Measurements from ENCODE around the gene OR8D2. TPM values are rescaled to one million over a fixed set of nuclear protein-coding genes. Genes with fewer than 3 reads are reported as not detected.
A peak's percentile ranks its signal among the peaks of the same experiment; 100 is the strongest.

The OR8D2 gene
- total RNA-seq, 4 donors from 2014 or later = not detected

DNA sequence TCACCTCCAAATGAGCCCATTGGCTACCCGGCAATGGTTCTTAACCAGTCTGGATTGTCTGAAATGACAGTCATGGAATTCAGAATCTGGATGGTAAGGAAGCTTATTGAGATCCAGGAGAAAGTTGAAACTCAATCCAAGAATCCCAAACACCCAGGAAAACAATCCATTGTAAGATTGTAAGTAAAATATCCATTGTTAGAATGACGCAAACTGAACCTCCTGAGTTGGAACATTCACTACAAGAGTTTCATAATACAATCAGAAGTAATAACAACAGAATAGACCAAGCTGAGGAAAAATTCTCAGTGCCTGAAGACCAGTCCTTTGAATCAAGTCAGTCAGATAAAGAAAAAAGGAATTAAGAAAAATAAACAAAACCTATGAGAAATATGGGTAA, 41.7 kb downstream of the OR8D2 start:
- Histone ChIP-seq H3K9me3 (no peaks in the 10 kb centered on the region), H3K4me1 (peaks cover 0 to 12% (median 5%) of the 10 kb centered on the region in 4 donors), H3K27ac (no peak overlapping the region), H3K36me3 (no peaks in the 10 kb centered on the region), H3K4me3 (no peak overlapping the region), H3K27me3 (no peaks in the 10 kb centered on the region)
- DNase-seq = no peak
- intact Hi-C loops (cut with DNase I; ENCODE audit: low total_unique reads) (no loop called here), in situ Hi-C loops (cut with MboI; ENCODE audit: low pct_ligation_motif_present in 1 of 4, low pct_unique_long_range_greater_than_20kb in 1 of 4, low sequenced_read_pairs in 3 of 4) (no loop called here)
- TF ChIP-seq, protein P1, sequence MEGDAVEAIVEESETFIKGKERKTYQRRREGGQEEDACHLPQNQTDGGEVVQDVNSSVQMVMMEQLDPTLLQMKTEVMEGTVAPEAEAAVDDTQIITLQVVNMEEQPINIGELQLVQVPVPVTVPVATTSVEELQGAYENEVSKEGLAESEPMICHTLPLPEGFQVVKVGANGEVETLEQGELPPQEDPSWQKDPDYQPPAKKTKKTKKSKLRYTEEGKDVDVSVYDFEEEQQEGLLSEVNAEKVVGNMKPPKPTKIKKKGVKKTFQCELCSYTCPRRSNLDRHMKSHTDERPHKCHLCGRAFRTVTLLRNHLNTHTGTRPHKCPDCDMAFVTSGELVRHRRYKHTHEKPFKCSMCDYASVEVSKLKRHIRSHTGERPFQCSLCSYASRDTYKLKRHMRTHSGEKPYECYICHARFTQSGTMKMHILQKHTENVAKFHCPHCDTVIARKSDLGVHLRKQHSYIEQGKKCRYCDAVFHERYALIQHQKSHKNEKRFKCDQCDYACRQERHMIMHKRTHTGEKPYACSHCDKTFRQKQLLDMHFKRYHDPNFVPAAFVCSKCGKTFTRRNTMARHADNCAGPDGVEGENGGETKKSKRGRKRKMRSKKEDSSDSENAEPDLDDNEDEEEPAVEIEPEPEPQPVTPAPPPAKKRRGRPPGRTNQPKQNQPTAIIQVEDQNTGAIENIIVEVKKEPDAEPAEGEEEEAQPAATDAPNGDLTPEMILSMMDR (IDR thresholded peaks at IDR 0.05) = no peak
- TF ChIP-seq EP300 (IDR thresholded peaks at IDR 0.05; ENCODE audit: low read depth) (no peak), POLR2A (IDR thresholded peaks at IDR 0.05) (no peak), POLR2AphosphoS5 (IDR thresholded peaks at IDR 0.05) (no peak)
- WGBS, 2 donors (ENCODE audit: low coverage in 1 of 2) = 43 to 73% methylated on average over 2 of the region's 2 CpGs

DNA sequence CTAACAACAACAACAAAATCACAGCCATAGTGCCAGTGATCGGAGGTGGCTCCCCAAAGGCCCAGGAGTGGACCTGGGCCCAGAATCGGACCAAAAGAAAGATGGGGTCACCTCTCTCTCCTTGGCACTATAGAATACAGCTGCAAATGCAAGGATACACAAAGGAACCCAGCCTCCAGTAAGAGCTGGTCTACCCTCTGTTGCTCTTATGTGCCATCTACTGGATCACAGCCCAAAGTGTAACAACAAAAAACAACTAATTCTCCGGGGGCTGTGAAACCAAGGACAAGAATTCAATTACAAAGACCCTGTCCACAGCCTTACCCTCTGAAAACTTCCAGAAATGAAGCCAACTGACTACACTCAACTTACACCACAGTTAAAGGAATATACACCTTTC, 42.2 kb downstream of the OR8D2 start:
- intact Hi-C loops (cut with DNase I; ENCODE audit: low total_unique reads) (no loop called here), in situ Hi-C loops (cut with MboI; ENCODE audit: low pct_ligation_motif_present in 1 of 4, low pct_unique_long_range_greater_than_20kb in 1 of 4, low sequenced_read_pairs in 3 of 4) (no loop called here)
- WGBS, 2 donors (ENCODE audit: low coverage in 1 of 2) = 0 to 75% methylated on average over 1 to 3 of the region's 3 CpGs
- Histone ChIP-seq H3K36me3 (no peaks in the 10 kb centered on the region), H3K27me3 (no peaks in the 10 kb centered on the region), H3K4me3 (no peak overlapping the region), H3K27ac (no peak overlapping the region), H3K4me1 (peaks cover 0 to 13% (median 6%) of the 10 kb centered on the region in 4 donors), H3K9me3 (no peaks in the 10 kb centered on the region)
- DNase-seq = no peak
- TF ChIP-seq, protein P1 (IDR thresholded peaks at IDR 0.05) = peak in 4 of 5 experiments; percentile 5 to 30 (median 22)
- no peak for TF ChIP-seq EP300 (IDR thresholded peaks at IDR 0.05; ENCODE audit: low read depth)

DNA sequence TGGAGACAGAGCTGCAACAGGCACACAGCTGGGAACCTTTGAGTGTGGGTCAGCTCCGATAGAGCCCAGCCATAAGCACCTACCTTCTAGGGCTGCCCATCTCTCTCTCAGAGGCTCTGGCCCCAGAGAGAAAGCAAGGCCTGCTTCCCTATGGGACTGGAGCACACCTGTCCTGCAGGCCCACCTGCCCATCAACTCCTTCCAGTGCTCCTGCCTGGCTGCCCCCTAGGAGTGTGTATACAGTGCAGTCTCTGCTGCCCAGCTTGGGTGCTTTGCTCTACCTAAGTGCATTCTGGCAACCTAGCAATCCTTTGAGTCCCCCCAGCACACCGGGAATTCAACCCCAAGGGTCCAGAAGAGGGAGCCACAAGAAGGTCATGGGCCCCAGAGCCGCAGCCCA, 42.8 kb downstream of the OR8D2 start:
- H3K27ac ChIP-seq = peak overlapping the region in 1 of 4 donors; percentile 26
- intact Hi-C loops (cut with DNase I; ENCODE audit: low total_unique reads) (no loop called here), in situ Hi-C loops (cut with MboI; ENCODE audit: low pct_ligation_motif_present in 1 of 4, low pct_unique_long_range_greater_than_20kb in 1 of 4, low sequenced_read_pairs in 3 of 4) (no loop called here)
- no peak for DNase-seq
- H3K36me3 ChIP-seq = no peaks in the 10 kb centered on the region
- peaks cover 0 to 13% (median 6%) of the 10 kb centered on the region in 4 donors for H3K4me1 ChIP-seq
- no peaks in the 10 kb centered on the region for H3K27me3 ChIP-seq
- 79% methylated on average over 3 of the region's 3 CpGs; no CpG with 5 or more reads in 1 of the 2 donors for whole genome bisulfite sequencing, 2 donors (ENCODE audit: low coverage in 1 of 2)
- no peaks in the 10 kb centered on the region for H3K9me3 ChIP-seq
- TF ChIP-seq, protein P1 (IDR thresholded peaks at IDR 0.05) = no peak
- TF ChIP-seq EP300 (IDR thresholded peaks at IDR 0.05; ENCODE audit: low read depth) (no peak), POLR2AphosphoS5 (IDR thresholded peaks at IDR 0.05) (no peak), POLR2A (IDR thresholded peaks at IDR 0.05) (no peak)
- H3K4me3 ChIP-seq = no peak overlapping the region

DNA sequence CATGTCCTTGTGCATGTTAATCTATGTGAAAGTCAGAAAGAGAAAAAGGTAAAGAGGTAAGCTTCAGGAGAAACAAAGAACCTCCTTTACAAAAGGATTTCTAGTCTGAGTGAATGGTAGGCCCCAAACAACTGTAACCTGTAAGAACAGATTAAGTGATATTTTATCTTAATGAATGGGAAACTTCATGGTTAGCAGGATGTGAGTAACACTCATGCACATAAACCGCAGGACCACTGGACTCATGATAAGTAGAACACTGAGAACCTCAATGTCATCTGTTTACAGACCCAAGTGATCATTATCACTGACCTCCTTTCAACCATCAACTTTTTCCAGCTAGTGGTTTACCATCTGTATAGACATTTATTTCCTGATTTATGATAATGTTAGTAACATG, 43.9 kb downstream of the OR8D2 start:
- intact Hi-C loops (cut with DNase I; ENCODE audit: low total_unique reads) (no loop called here), in situ Hi-C loops (cut with MboI; ENCODE audit: low pct_ligation_motif_present in 1 of 4, low pct_unique_long_range_greater_than_20kb in 1 of 4, low sequenced_read_pairs in 3 of 4) (no loop called here)
- Histone ChIP-seq H3K4me1 (peaks cover 0 to 16% (median 7%) of the 10 kb centered on the region in 4 donors), H3K4me3 (no peak overlapping the region), H3K27ac (no peak overlapping the region), H3K36me3 (no peaks in the 10 kb centered on the region), H3K9me3 (no peaks in the 10 kb centered on the region), H3K27me3 (no peaks in the 10 kb centered on the region)
- WGBS, 2 donors (ENCODE audit: low coverage in 1 of 2) = 53 to 75% methylated on average over 1 of the region's 1 CpG
- no peak for DNase-seq
- TF ChIP-seq POLR2AphosphoS5 (IDR thresholded peaks at IDR 0.05) = no peak
- TF ChIP-seq, protein P1 (IDR thresholded peaks at IDR 0.05) = no peak
- TF ChIP-seq POLR2A (IDR thresholded peaks at IDR 0.05) = no peak
- TF ChIP-seq EP300 (IDR thresholded peaks at IDR 0.05; ENCODE audit: low read depth) = no peak
